ENCODE measurements around the gene HOXC11.

HOXC11 gene

DNA sequence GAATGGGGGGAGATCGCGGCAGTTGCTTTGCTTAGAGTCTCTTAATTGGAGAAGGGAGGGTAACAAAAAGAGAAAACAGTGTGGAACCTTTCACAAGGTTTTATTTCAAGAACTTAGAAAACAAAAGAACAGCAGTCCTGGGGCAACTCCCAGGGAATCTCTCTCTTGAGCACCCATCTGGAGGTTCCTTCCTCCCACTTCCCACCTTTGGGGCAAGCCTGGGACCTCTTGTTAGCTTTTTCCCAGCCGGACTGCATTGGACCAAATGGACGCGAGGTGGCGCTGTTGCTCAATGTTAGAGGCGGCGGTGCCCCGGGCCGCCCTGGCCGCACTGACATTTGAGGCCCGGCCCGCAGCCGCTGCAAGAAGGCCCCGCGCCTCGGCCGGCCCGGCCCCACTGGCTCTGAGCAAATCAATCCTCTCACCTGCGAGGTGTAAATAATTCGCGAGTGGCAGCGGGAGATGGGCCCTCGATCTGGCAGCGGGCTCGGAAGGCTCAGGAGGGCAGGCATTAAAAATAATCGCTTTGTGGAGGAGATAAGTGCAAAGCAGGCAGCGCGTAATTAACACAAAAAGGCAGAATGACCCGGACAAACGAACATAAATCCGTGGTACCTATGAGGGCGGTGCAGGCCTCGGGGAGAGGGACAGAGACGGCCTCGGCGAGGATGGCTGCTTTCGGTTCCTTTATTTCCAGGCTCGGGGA is 33.1 kb downstream of the HOXC11 start:
- H3K27ac ChIP-seq (ENCODE audit: insufficient read depth, low read depth, low read length, poor library complexity, severe bottlenecking): no peak overlapping the region
- H3K4me1 ChIP-seq (ENCODE audit: control insufficient read depth, insufficient read depth, low read length): no peaks in the 10 kb centered on the region
- WGBS, 2 experiments: 9 to 10% methylated on average over 39 of the region's 39 CpGs
- peaks cover 100% of the 10 kb centered on the region for H3K27me3 ChIP-seq (ENCODE audit: control insufficient read depth, insufficient read depth, low read length, poor library complexity, severe bottlenecking)
- H3K9me3 ChIP-seq (ENCODE audit: control insufficient read depth, low read length): no peaks in the 10 kb centered on the region
- H3K4me3 ChIP-seq (ENCODE audit: insufficient read depth, low read depth, low read length): no peak overlapping the region
- H3K36me3 ChIP-seq (ENCODE audit: control insufficient read depth, insufficient read depth, low read length): no peaks in the 10 kb centered on the region

GRCh38 chr12:54006559-54007220 is 33.8 kb downstream of the HOXC11 start:
- no peaks in the 10 kb centered on the region for H3K36me3 ChIP-seq (ENCODE audit: control insufficient read depth, insufficient read depth, low read length)
- H3K4me1 ChIP-seq (ENCODE audit: control insufficient read depth, insufficient read depth, low read length): no peaks in the 10 kb centered on the region
- H3K9me3 ChIP-seq (ENCODE audit: control insufficient read depth, low read length): no peaks in the 10 kb centered on the region
- H3K4me3 ChIP-seq (ENCODE audit: insufficient read depth, low read depth, low read length): no peak overlapping the region
- no peak overlapping the region for H3K27ac ChIP-seq (ENCODE audit: insufficient read depth, low read depth, low read length, poor library complexity, severe bottlenecking)
- 27 to 29% methylated on average over 22 of the region's 22 CpGs for WGBS, 2 experiments
- H3K27me3 ChIP-seq (ENCODE audit: control insufficient read depth, insufficient read depth, low read length, poor library complexity, severe bottlenecking): peaks cover 100% of the 10 kb centered on the region

- 31 to 41% methylated on average over 2 of the region's 2 CpGs for WGBS, 2 experiments
- Histone ChIP-seq H3K36me3 (ENCODE audit: control insufficient read depth, insufficient read depth, low read length) (no peaks in the 10 kb centered on the region), H3K4me3 (ENCODE audit: insufficient read depth, low read depth, low read length) (no peak overlapping the region), H3K9me3 (ENCODE audit: control insufficient read depth, low read length) (no peaks in the 10 kb centered on the region), H3K27ac (ENCODE audit: insufficient read depth, low read depth, low read length, poor library complexity, severe bottlenecking) (no peak overlapping the region), H3K27me3 (ENCODE audit: control insufficient read depth, insufficient read depth, low read length, poor library complexity, severe bottlenecking) (peaks cover 100% of the 10 kb centered on the region), H3K4me1 (ENCODE audit: control insufficient read depth, insufficient read depth, low read length) (no peaks in the 10 kb centered on the region)
These were observed 34.8 kb downstream of the HOXC11 start for GRCh38 chr12:54007538-54008259.

DNA sequence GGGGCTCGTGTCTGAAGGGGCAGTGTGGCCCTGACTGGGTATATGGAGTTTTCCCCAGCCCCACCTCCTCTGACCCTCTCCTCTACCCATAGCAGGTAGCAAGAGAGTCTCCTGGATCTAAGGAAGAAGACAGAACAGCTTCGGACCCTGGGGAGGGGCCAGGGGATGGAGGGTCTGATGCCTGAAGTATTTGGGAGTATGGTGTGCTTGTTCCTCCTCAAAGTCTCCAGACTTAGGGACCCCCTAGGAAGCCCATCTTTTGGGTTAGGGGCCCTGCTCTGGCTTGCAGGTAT is 35.3 kb downstream of the HOXC11 start:
- Histone ChIP-seq H3K27me3 (ENCODE audit: control insufficient read depth, insufficient read depth, low read length, poor library complexity, severe bottlenecking) (peaks cover 100% of the 10 kb centered on the region), H3K36me3 (ENCODE audit: control insufficient read depth, insufficient read depth, low read length) (no peaks in the 10 kb centered on the region), H3K4me1 (ENCODE audit: control insufficient read depth, insufficient read depth, low read length) (no peaks in the 10 kb centered on the region), H3K4me3 (ENCODE audit: insufficient read depth, low read depth, low read length) (no peak overlapping the region), H3K9me3 (ENCODE audit: control insufficient read depth, low read length) (no peaks in the 10 kb centered on the region), H3K27ac (ENCODE audit: insufficient read depth, low read depth, low read length, poor library complexity, severe bottlenecking) (no peak overlapping the region)
- 14 to 23% methylated on average over 2 of the region's 2 CpGs for WGBS, 2 experiments

DNA sequence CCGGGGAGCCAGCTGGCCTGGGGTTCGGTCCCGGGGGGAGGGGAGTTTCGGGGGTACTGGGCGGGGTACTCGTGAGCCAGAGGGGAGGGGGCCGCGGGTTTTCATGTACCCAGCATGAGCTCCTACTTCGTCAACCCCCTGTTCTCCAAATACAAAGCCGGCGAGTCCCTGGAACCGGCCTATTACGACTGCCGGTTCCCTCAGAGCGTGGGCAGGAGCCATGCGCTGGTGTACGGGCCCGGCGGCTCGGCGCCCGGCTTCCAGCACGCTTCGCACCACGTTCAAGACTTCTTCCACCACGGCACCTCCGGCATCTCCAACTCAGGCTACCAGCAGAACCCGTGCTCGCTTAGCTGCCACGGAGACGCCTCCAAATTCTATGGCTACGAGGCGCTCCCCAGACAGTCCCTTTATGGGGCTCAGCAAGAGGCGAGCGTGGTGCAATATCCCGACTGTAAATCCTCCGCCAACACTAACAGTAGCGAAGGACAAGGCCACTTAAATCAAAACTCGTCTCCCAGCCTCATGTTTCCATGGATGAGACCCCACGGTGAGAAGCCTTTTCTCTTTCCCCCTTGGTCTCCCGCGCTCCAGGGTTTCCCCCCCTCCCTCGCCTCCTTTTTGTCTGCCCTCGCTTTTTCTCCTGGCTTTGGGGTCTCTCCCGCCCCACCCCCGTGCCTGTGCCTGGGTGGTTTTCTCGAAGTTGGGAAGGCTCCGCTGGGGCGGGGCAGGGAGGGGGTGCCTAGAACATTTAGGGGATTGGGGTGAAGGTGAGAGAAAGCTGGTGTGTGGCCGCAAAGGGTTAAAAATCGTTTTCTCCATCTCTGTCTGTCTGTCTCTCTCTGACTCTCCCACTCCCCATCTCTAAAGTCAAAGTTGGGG is 36.5 kb downstream of the HOXC11 start:
- no peaks in the 10 kb centered on the region for H3K4me1 ChIP-seq (ENCODE audit: control insufficient read depth, insufficient read depth, low read length)
- no peak overlapping the region for H3K27ac ChIP-seq (ENCODE audit: insufficient read depth, low read depth, low read length, poor library complexity, severe bottlenecking)
- no peaks in the 10 kb centered on the region for H3K36me3 ChIP-seq (ENCODE audit: control insufficient read depth, insufficient read depth, low read length)
- H3K27me3 ChIP-seq (ENCODE audit: control insufficient read depth, insufficient read depth, low read length, poor library complexity, severe bottlenecking): peaks cover 100% of the 10 kb centered on the region
- H3K4me3 ChIP-seq (ENCODE audit: insufficient read depth, low read depth, low read length): no peak overlapping the region
- 4 to 5% methylated on average over 51 of the region's 51 CpGs for WGBS, 2 experiments
- no peaks in the 10 kb centered on the region for H3K9me3 ChIP-seq (ENCODE audit: control insufficient read depth, low read length)

DNA sequence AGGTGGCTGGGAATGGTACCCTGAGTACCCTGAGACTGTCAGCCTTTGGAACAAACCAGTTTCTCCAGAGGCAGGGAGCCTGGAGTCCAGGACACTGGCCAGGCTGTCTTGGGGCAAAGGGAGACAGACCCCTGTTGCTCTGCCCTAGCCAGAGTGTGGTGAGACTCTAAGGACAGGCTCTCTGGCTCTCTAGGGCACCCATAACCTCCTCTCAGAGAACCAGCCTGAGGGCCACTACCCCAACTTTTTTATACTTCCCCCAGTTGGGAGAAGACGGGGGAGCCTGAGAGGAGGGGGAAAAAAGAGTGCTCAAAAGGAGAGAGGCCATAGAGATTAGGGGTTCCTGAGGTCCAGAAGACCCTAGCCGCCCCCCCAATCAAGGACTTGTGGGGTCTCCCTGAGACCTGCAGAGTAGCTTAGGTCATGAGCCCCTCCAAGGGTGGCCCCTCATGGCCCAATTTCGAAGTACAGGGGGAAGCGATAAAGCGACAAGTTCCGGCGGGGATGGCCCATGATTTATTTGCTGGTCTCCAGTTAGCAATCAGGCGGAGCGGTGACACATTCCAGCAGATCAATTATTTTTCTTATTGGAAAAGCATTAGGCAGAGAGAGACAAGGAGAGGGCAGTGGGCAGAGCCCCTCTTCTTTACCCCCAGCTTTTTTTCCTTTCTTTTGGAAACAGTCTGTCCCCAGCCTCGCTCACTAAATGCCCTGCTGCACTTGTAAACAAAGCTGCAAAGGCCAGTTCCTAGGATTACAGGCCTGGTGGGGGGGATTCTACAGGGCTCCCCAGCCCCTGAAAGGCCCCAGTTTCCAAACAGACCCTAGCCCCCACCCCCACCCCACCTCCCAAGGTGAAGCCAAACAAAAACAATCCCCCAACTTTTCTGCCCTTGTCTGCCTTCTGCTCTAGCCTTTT is 37.4 kb downstream of the HOXC11 start:
- Histone ChIP-seq H3K27me3 (ENCODE audit: control insufficient read depth, insufficient read depth, low read length, poor library complexity, severe bottlenecking) (peaks cover 100% of the 10 kb centered on the region), H3K4me3 (ENCODE audit: insufficient read depth, low read depth, low read length) (no peak overlapping the region), H3K4me1 (ENCODE audit: control insufficient read depth, insufficient read depth, low read length) (no peaks in the 10 kb centered on the region), H3K36me3 (ENCODE audit: control insufficient read depth, insufficient read depth, low read length) (no peaks in the 10 kb centered on the region), H3K9me3 (ENCODE audit: control insufficient read depth, low read length) (no peaks in the 10 kb centered on the region), H3K27ac (ENCODE audit: insufficient read depth, low read depth, low read length, poor library complexity, severe bottlenecking) (no peak overlapping the region)
- 10 to 17% methylated on average over 10 of the region's 10 CpGs for whole genome bisulfite sequencing, 2 experiments

GRCh38 chr12:54010972-54011664 is 38.2 kb downstream of the HOXC11 start:
- Histone ChIP-seq H3K4me3 (ENCODE audit: insufficient read depth, low read depth, low read length) (no peak overlapping the region), H3K9me3 (ENCODE audit: control insufficient read depth, low read length) (no peaks in the 10 kb centered on the region), H3K27ac (ENCODE audit: insufficient read depth, low read depth, low read length, poor library complexity, severe bottlenecking) (no peak overlapping the region), H3K36me3 (ENCODE audit: control insufficient read depth, insufficient read depth, low read length) (no peaks in the 10 kb centered on the region), H3K4me1 (ENCODE audit: control insufficient read depth, insufficient read depth, low read length) (no peaks in the 10 kb centered on the region), H3K27me3 (ENCODE audit: control insufficient read depth, insufficient read depth, low read length, poor library complexity, severe bottlenecking) (peaks cover 100% of the 10 kb centered on the region)
- 4 to 7% methylated on average over 15 to 16 of the region's 17 CpGs for WGBS, 2 experiments

DNA sequence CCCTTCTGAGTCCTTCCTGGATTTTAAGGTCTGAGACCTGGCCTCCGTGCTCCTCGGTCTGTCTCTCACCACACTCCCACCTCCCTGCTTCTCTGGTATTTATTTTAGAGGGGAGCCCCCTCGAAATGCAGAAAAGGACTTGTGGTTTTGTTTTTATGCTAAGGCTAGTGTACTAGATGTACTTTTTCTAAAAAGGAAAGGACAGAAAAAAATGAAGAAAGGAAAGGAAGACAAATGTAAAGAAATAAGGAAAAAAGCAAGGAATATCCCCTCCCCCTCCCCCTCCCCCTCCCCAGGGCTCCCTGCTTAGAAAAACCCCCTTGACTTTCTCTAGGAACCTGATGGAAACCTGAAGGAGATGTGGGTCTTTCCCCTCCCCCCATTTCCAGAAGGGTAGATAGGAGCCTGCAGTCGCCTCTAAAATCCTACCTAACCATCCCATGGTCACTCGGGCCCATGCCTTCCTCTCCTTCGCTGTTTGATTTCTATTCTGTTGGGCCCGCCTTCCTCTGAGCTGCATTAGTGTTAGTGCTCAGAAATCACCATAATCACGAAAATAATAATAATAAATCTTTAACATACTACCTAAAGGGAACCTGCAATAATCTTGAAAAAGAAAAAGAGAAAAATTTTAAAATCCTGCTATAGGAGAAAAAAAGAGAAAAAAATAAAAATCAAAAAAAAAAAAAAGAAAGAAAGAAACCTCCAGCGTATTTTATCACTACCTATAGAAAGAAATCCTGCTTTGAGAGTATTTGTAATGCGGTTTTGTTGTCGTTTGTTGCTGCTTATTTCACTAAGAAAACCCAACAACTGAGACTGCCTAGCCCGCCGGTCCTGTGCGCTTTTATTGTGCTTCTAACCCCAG is 39.0 kb downstream of the HOXC11 start:
- Histone ChIP-seq H3K27ac (ENCODE audit: insufficient read depth, low read depth, low read length, poor library complexity, severe bottlenecking) (no peak overlapping the region), H3K4me1 (ENCODE audit: control insufficient read depth, insufficient read depth, low read length) (no peaks in the 10 kb centered on the region), H3K4me3 (ENCODE audit: insufficient read depth, low read depth, low read length) (no peak overlapping the region), H3K9me3 (ENCODE audit: control insufficient read depth, low read length) (no peaks in the 10 kb centered on the region), H3K36me3 (ENCODE audit: control insufficient read depth, insufficient read depth, low read length) (no peaks in the 10 kb centered on the region), H3K27me3 (ENCODE audit: control insufficient read depth, insufficient read depth, low read length, poor library complexity, severe bottlenecking) (peaks cover 100% of the 10 kb centered on the region)
- 18 to 20% methylated on average over 8 to 12 of the region's 14 CpGs for WGBS, 2 experiments

All from ectodermal cell (in vitro differentiated cells).